HEK293 (cell line): ENCODE results near the gene AGXT.
A peak's percentile ranks its signal among the peaks of the same experiment; 100 is the strongest.

Experiments
- CTCF ChIA-PET: fragments of 350-600 bp; formaldehyde crosslinking; extraction: SDS; loops from one replicate; lab custom pipeline; 2021; ENCODE audit warnings: antibody characterized with exemption; lab: Yijun Ruan, JAX
- POLR2A ChIA-PET: fragments of 300-600 bp; formaldehyde crosslinking; extraction: SDS; loops from one replicate; lab custom pipeline; 2020; ENCODE audit warnings: antibody characterized with exemption, inconsistent platforms; lab: Yijun Ruan, JAX
- H3K27ac ChIP-seq: fragments of 200-500 bp; sonication (Bioruptor generic); 2 replicates; pipeline ENCODE4 v1.5.1; 2014; ENCODE audit warnings: low read depth, low read length, control low read depth, inconsistent platforms; ENCODE audit errors: extremely low read depth
- H3K36me3 ChIP-seq, 2 experiments: fragments of 200-500 bp in 1 of 2; sonication (Bioruptor generic) in 1 of 2; 1 replicate in 1 of 2; 2 replicates in 1 of 2; pipeline ENCODE4 v1.5.1; 2014 to 2017; ENCODE audit warnings: inconsistent platforms in 2 of 2, low read length in 2 of 2; ENCODE audit not compliant: control insufficient read depth in 2 of 2, insufficient read depth in 1 of 2
- H3K4me1 ChIP-seq: fragments of 200-500 bp; sonication (Bioruptor generic); 2 replicates; pipeline ENCODE4 v1.5.1; 2014; ENCODE audit warnings: mild to moderate bottlenecking, low read length, inconsistent platforms; ENCODE audit not compliant: control insufficient read depth, insufficient read depth
- H3K4me3 ChIP-seq: 2 replicates; pipeline ENCODE4 v1.5.1; 2011; ENCODE audit warnings: low read depth, mild to moderate bottlenecking, control low read depth, low read length, moderate library complexity
- H3K9me3 ChIP-seq: fragments of 200-500 bp; sonication (Bioruptor generic); 2 replicates; pipeline ENCODE4 v1.5.1; 2014; ENCODE audit warnings: low read depth, low read length, inconsistent platforms; ENCODE audit not compliant: control insufficient read depth, insufficient read depth
- GLIS1 ChIP-seq: fragments of 450-650 bp; formaldehyde crosslinking; IDR thresholded peaks from 2 replicates; pipeline ENCODE4 v1.5.1; 2016; ENCODE audit warnings: missing biosample characterization, missing genetic modification characterization
- KLF1 ChIP-seq: fragments of 450-650 bp; formaldehyde crosslinking; IDR thresholded peaks from 2 replicates; pipeline ENCODE4 v1.5.1; 2016; ENCODE audit warnings: missing biosample characterization, missing genetic modification characterization
- KLF7 ChIP-seq: fragments of 450-650 bp; formaldehyde crosslinking; IDR thresholded peaks from 2 replicates; pipeline ENCODE4 v1.5.1; 2016; ENCODE audit warnings: missing biosample characterization, missing genetic modification characterization, borderline replicate concordance
- YY2 ChIP-seq: fragments of 450-650 bp; formaldehyde crosslinking; IDR thresholded peaks from 2 replicates; pipeline ENCODE4 v1.5.1; 2016; ENCODE audit warnings: missing biosample characterization, missing genetic modification characterization
- ZIC2 ChIP-seq: fragments of 450-650 bp; formaldehyde crosslinking; IDR thresholded peaks from 2 replicates; pipeline ENCODE4 v1.5.1; 2016; ENCODE audit warnings: missing biosample characterization, missing genetic modification characterization
- ZNF140 ChIP-seq: fragments of 450-650 bp; formaldehyde crosslinking; IDR thresholded peaks from 2 replicates; pipeline ENCODE4 v1.5.1; 2016; ENCODE audit warnings: missing biosample characterization, missing genetic modification characterization
- ZNF214 ChIP-seq: fragments of 450-650 bp; formaldehyde crosslinking; IDR thresholded peaks from 2 replicates; pipeline ENCODE4 v1.5.1; 2017; ENCODE audit warnings: missing biosample characterization, mild to moderate bottlenecking, missing genetic modification characterization, borderline replicate concordance
- ZNF48 ChIP-seq: fragments of 450-650 bp; formaldehyde crosslinking; IDR thresholded peaks from 2 replicates; pipeline ENCODE4 v1.5.1; 2016; ENCODE audit warnings: missing biosample characterization, missing genetic modification characterization
- ZNF558 ChIP-seq: fragments of 450-650 bp; formaldehyde crosslinking; IDR thresholded peaks from 2 replicates; pipeline ENCODE4 v1.5.1; 2016; ENCODE audit warnings: missing biosample characterization, missing genetic modification characterization
- ZNF621 ChIP-seq: fragments of 450-650 bp; formaldehyde crosslinking; IDR thresholded peaks from 2 replicates; pipeline ENCODE4 v1.5.1; 2017; ENCODE audit warnings: missing biosample characterization, missing genetic modification characterization
- ZNF707 ChIP-seq: fragments of 450-650 bp; formaldehyde crosslinking; IDR thresholded peaks from 2 replicates; pipeline ENCODE4 v1.5.1; 2016; ENCODE audit warnings: missing biosample characterization, missing genetic modification characterization
- TF ChIP-seq, protein P1 (sequence below): fragments of 450-650 bp; formaldehyde crosslinking; IDR thresholded peaks from 2 replicates; pipeline ENCODE4 v1.5.1; 2016; ENCODE audit warnings: missing biosample characterization, missing genetic modification characterization
- TF ChIP-seq, protein P2 (sequence below): fragments of 450-650 bp; formaldehyde crosslinking; IDR thresholded peaks from 2 replicates; pipeline ENCODE4 v1.5.1; 2016; ENCODE audit warnings: missing biosample characterization, missing genetic modification characterization
- TF ChIP-seq, protein P3 (sequence below): fragments of 450-650 bp; formaldehyde crosslinking; IDR thresholded peaks from 2 replicates; pipeline ENCODE4 v1.5.1; 2016; ENCODE audit warnings: missing biosample characterization, missing genetic modification characterization
- TF ChIP-seq, protein P4 (sequence below): fragments of 450-650 bp; formaldehyde crosslinking; IDR thresholded peaks from 2 replicates; pipeline ENCODE4 v1.5.1; 2016; ENCODE audit warnings: missing biosample characterization, missing genetic modification characterization
- TF ChIP-seq, protein P5 (sequence below): fragments of 450-650 bp; formaldehyde crosslinking; IDR thresholded peaks from 2 replicates; pipeline ENCODE4 v1.5.1; 2017; ENCODE audit warnings: missing biosample characterization, missing genetic modification characterization

AGXT gene

DNA sequence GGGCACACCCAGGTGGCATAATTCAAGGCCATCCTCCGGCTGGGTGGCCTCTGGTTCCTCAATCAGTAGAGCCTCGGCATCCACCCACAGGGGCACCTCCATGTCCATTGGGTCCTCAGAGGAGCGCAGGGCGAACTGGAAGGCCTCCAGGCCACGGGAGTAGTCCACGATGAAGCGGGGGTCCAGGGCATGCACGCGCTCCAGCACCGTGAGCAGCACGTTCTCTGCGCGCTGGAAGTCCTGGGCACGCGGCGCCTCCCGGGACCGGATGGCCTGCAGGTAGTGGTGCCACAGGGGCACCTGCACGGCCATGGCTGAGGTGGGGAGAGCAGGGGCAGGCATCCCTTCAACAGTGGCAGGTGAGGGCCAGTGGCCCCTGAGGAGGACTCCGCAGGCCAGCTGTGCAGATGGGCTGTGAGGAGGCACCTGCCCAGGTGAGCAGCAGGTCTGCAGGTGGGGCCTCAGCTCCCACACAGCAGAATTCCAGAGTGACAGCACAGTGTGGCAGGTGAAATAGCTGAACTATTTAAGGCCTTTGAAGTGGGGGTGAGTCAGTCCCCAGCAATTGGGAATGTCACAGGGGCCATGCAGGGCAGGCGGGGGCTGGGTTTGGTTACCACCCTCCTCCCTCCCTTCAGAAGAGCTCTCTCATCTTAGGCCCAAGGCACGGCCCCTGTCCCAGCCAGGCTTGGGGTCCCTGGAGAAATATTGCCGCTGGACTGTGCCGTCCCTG lies 27.2 kb downstream of the AGXT start, which contains the start of gene MAB21L4:
MAB21L4 (minus strand) TSS at position 501 of the 733 bp plus-strand sequence; CDS start at position 342, 159 bp downstream.
- no peaks in the 10 kb centered on the region for H3K9me3 ChIP-seq
- CTCF ChIA-PET: no interaction called here
- H3K4me1 ChIP-seq: no peaks in the 10 kb centered on the region
- H3K4me3 ChIP-seq: no peak within 1 kb of the TSS
- TF ChIP-seq ZNF214 (tag by site-specific recombination): no peak
- no peak for TF ChIP-seq ZNF48 (tag by site-specific recombination)
- TF ChIP-seq, protein P1, sequence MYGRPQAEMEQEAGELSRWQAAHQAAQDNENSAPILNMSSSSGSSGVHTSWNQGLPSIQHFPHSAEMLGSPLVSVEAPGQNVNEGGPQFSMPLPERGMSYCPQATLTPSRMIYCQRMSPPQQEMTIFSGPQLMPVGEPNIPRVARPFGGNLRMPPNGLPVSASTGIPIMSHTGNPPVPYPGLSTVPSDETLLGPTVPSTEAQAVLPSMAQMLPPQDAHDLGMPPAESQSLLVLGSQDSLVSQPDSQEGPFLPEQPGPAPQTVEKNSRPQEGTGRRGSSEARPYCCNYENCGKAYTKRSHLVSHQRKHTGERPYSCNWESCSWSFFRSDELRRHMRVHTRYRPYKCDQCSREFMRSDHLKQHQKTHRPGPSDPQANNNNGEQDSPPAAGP (tag by site-specific recombination): peak; percentile 38; the same call in 1 of the 2 replicates
- TF ChIP-seq, all 188 proteins: peak for 1
- POLR2A ChIA-PET: no interaction called here
- no peaks in the 10 kb centered on the region for H3K36me3 ChIP-seq
- H3K27ac ChIP-seq: no peak within 1 kb of the TSS

DNA sequence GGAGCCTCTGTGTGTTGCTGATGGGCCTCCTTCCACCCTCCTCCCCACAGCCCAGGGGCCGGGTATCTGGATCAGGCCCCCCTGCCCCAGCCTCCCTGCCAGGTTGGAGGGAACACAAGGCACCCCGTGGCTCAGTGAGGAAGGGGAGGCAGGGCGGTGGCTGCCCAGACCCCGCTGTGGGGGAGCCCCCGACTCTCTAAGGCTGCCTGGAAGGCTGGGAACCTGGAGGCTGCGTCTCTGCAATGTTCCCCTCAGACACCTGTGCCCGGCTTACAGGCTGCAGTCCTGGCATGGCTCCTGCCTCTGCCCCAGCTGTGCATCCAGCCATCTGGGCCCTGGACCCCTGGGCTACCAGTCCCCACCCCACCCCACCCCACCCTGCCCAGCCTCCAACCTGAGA lies 27.8 kb downstream of the AGXT start:
- no peak for TF ChIP-seq KLF7 (tag by site-specific recombination)
- Histone ChIP-seq H3K9me3 (no peaks in the 10 kb centered on the region), H3K4me1 (no peaks in the 10 kb centered on the region), H3K27ac (no peak overlapping the region), H3K4me3 (no peak overlapping the region), H3K36me3 (no peaks in the 10 kb centered on the region)
- POLR2A ChIA-PET: no interaction called here
- CTCF ChIA-PET: interaction anchor here (1.8 kb wide), 1 partner anchor 18 kb away, joined by 10 read pairs; no protein-coding TSS in a partner anchor

DNA sequence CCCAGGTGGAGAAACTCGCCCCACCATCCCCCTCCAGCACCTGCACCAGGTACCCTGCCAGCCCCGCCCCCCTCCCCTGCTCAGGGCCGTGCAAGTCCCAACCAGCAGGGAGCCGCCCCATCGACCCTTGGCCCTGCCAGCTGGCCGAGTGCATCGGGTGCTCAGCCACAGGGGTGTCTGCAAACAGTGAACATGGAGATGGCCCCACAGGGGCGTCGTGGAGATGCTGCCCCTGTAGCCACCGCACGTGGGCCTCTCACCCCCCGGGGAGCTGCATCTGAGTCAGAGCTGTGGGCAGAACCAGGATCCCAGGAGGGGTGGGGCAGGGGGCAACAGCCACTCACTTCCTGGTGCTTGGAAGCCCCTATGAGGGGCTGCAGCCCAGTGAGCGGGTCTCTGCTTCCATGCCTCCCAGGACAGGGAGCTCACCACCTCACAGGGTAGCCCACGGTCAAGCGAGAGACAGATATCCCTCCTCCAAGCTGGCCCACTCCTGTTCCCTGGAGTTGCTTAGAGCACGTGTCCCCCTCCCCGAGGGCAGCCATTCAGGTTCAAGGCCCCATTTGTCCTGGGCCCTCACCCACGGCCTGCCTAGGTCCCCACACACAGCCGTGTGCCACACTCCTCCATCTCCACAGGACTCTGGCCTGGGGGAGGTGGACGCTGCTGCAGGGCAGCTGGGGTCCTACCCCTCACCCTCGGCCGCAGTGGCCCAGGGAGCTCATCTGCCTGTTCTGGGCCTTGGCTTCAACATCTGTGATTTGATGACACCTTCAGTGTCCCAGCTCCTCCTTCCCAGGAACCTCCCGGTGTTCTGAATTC lies 28.5 kb downstream of the AGXT start:
- H3K36me3 ChIP-seq: no peaks in the 10 kb centered on the region
- TF ChIP-seq ZNF707 (no peak), GLIS1 (peak; percentile 96), ZIC2 (peak; percentile 90), YY2 (tag by site-specific recombination) (no peak), ZNF558 (no peak)
- TF ChIP-seq, all 188 proteins: peak for 2
- no peaks in the 10 kb centered on the region for H3K4me1 ChIP-seq
- POLR2A ChIA-PET: no interaction called here
- CTCF ChIA-PET: interaction anchor here (0.7 to 1.8 kb wide), 2 partner anchors 18 to 530 kb away, joined by 3 to 10 read pairs; no protein-coding TSS in a partner anchor
- H3K4me3 ChIP-seq: no peak overlapping the region
- H3K27ac ChIP-seq: no peak overlapping the region
- no peaks in the 10 kb centered on the region for H3K9me3 ChIP-seq

DNA sequence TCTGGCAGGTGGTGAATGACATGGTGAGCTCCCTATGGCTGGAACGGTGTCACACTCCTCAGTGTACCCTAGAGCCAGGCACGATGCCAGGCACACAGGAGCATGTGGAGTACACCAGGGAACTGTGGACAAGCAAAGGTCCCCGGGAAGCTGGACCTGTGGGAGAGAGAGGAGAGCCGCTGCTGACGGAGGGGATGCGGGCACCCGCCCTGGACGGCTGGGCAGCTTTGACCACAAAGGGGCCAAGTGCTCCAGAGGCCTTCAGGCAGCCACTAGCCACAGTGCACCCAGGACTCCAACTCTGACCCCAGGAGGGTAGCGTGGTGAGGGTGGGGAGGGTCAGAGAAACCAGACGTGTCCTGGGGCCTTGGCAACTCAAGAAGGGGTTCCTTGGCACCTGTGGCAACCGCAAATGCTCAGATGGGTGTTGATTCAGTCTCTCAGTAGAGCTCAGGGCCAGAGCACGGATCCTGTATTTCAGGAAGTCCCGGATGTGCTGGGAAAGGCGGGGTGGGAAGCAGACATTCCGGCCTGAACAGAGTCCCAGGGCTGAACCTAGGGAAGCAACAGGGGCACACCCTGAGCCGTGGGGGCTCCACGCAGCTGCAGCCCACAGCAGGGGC lies 29.6 kb downstream of the AGXT start:
- POLR2A ChIA-PET: no interaction called here
- Histone ChIP-seq H3K4me3 (no peak overlapping the region), H3K27ac (no peak overlapping the region), H3K9me3 (no peaks in the 10 kb centered on the region), H3K4me1 (no peaks in the 10 kb centered on the region), H3K36me3 (no peaks in the 10 kb centered on the region)
- CTCF ChIA-PET: interaction anchor here (0.7 to 1.8 kb wide), 2 partner anchors 17 to 529 kb away, joined by 3 to 10 read pairs; no protein-coding TSS in a partner anchor
- TF ChIP-seq, protein P2, sequence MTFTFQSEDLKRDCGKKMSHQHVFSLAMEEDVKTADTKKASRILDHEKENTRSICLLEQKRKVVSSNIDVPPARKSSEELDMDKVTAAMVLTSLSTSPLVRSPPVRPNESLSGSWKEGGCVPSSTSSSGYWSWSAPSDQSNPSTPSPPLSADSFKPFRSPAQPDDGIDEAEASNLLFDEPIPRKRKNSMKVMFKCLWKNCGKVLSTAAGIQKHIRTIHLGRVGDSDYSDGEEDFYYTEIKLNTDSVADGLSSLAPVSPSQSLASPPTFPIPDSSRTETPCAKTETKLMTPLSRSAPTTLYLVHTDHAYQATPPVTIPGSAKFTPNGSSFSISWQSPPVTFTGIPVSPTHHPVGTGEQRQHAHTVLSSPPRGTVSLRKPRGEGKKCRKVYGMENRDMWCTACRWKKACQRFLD (tag by site-specific recombination): no peak
- no peak for TF ChIP-seq KLF1 (tag by site-specific recombination)
- TF ChIP-seq, protein P3, sequence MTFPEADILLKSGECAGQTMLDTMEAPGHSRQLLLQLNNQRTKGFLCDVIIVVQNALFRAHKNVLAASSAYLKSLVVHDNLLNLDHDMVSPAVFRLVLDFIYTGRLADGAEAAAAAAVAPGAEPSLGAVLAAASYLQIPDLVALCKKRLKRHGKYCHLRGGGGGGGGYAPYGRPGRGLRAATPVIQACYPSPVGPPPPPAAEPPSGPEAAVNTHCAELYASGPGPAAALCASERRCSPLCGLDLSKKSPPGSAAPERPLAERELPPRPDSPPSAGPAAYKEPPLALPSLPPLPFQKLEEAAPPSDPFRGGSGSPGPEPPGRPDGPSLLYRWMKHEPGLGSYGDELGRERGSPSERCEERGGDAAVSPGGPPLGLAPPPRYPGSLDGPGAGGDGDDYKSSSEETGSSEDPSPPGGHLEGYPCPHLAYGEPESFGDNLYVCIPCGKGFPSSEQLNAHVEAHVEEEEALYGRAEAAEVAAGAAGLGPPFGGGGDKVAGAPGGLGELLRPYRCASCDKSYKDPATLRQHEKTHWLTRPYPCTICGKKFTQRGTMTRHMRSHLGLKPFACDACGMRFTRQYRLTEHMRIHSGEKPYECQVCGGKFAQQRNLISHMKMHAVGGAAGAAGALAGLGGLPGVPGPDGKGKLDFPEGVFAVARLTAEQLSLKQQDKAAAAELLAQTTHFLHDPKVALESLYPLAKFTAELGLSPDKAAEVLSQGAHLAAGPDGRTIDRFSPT: no peak
- no peak for TF ChIP-seq ZNF140 (tag by site-specific recombination)
- TF ChIP-seq, protein P4, sequence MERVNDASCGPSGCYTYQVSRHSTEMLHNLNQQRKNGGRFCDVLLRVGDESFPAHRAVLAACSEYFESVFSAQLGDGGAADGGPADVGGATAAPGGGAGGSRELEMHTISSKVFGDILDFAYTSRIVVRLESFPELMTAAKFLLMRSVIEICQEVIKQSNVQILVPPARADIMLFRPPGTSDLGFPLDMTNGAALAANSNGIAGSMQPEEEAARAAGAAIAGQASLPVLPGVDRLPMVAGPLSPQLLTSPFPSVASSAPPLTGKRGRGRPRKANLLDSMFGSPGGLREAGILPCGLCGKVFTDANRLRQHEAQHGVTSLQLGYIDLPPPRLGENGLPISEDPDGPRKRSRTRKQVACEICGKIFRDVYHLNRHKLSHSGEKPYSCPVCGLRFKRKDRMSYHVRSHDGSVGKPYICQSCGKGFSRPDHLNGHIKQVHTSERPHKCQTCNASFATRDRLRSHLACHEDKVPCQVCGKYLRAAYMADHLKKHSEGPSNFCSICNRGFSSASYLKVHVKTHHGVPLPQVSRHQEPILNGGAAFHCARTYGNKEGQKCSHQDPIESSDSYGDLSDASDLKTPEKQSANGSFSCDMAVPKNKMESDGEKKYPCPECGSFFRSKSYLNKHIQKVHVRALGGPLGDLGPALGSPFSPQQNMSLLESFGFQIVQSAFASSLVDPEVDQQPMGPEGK (tag by site-specific recombination): no peak
- TF ChIP-seq ZNF621 (tag by site-specific recombination): no peak
- TF ChIP-seq, protein P5, sequence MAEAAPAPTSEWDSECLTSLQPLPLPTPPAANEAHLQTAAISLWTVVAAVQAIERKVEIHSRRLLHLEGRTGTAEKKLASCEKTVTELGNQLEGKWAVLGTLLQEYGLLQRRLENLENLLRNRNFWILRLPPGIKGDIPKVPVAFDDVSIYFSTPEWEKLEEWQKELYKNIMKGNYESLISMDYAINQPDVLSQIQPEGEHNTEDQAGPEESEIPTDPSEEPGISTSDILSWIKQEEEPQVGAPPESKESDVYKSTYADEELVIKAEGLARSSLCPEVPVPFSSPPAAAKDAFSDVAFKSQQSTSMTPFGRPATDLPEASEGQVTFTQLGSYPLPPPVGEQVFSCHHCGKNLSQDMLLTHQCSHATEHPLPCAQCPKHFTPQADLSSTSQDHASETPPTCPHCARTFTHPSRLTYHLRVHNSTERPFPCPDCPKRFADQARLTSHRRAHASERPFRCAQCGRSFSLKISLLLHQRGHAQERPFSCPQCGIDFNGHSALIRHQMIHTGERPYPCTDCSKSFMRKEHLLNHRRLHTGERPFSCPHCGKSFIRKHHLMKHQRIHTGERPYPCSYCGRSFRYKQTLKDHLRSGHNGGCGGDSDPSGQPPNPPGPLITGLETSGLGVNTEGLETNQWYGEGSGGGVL (tag by site-specific recombination): no peak
